SKM-1 (cell line): ENCODE data around the gene RHBDF2.
"Not testable (repeated sequence)": the region's sequence is repeated elsewhere in the genome, so short reads cannot be mapped to it uniquely, and the experiment has no call there.

Source experiments
- DNase-seq: peaks from one replicate; lab custom pipeline; 2025; ENCODE audit not compliant: unreplicated experiment; lab: John Stamatoyannopoulos, UW

RHBDF2 gene

GRCh38 chr17:76525513-76525833 is 24.2 kb upstream of the RHBDF2 start:
- not testable (repeated sequence) for DNase-seq

- no peak for DNase-seq
These were observed 23.6 kb upstream of the RHBDF2 start for GRCh38 chr17:76524598-76525512.

GRCh38 chr17:76523084-76524037 is 22.1 kb upstream of the RHBDF2 start:
- no peak for DNase-seq

GRCh38 chr17:76521683-76522082 is 20.5 kb upstream of the RHBDF2 start:
- not testable (repeated sequence) for DNase-seq

GRCh38 chr17:76521262-76521661 is 20.0 kb upstream of the RHBDF2 start:
- no peak for DNase-seq

- no peak for DNase-seq
These were observed 18.1 kb upstream of the RHBDF2 start for GRCh38 chr17:76519048-76519966.

- no peak for DNase-seq
These were observed 16.4 kb upstream of the RHBDF2 start for GRCh38 chr17:76517638-76518038.

GRCh38 chr17:76515274-76515949 is 14.2 kb upstream of the RHBDF2 start:
- peak; percentile 52 for DNase-seq

GRCh38 chr17:76514355-76514754 is 13.1 kb upstream of the RHBDF2 start:
- not testable (repeated sequence) for DNase-seq

- no peak for DNase-seq
These were observed 12.1 kb upstream of the RHBDF2 start for GRCh38 chr17:76513306-76513692.

GRCh38 chr17:76512366-76513305 is 11.4 kb upstream of the RHBDF2 start:
- no peak for DNase-seq

GRCh38 chr17:76511668-76512365 is 10.6 kb upstream of the RHBDF2 start:
- no peak for DNase-seq

- DNase-seq: no peak
These were observed 9.6 kb upstream of the RHBDF2 start for GRCh38 chr17:76510831-76511244.

- not testable (repeated sequence) for DNase-seq
These were observed 7.3 kb upstream of the RHBDF2 start for GRCh38 chr17:76508472-76509063.

- DNase-seq: peak; percentile 56
These were observed 5.5 kb upstream of the RHBDF2 start for GRCh38 chr17:76506408-76507345.

GRCh38 chr17:76504117-76504516 is 2.9 kb upstream of the RHBDF2 start:
- no peak for DNase-seq
